ENCODE data around the gene GRAP2. TPM values are rescaled to one million over a fixed set of nuclear protein-coding genes. Genes with fewer than 3 reads are reported as not detected.

GRAP2 gene
- total RNA-seq, 1 experiment from 2014 or later, result 0.54 TPM

DNA sequence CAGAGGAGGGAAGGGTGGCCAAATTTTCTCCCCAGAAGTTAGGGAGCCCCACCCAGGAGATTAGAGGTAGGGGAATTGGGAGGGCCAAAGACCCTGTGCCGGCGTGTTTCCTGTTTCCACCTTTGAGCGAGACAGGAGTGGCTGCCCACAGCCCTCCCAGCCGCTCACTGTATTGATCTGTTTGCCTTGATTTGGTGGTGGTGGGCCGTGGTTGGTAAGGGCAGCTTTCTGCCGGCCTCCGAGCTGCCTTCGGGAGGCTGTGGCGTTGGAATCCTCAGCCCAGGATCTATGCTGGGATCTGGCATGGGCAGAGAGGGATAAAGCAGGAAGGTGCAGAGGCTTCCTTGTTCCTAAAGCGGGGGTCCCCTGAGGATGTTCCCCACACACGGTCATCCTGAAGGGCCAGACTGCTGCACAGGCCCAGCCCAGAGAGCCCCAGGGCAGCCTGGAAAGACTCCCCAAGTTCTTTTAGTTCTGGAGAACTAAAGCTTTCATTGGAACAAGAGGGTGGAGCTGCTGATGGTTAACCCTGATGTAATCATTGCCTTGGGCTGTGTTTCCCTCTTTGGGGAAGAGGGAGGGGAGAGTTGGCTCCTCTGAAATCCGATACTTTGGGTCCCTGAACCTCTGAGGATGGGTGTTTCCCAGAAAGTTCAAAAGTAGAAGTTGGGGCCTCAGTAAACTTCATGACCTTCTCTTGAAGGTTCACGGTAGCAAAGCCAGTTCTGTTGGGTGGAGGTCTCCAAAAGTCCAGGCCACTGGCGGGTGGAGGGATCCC, 101.1 kb downstream of the GRAP2 start:
- no TSS peak for BruUV-seq (replicated peaks)
- in situ Hi-C loops (cut with HindIII; ENCODE audit: low pct_unique_long_range_greater_than_20kb, low sequenced_read_pairs), result no loop called here
- Histone ChIP-seq H3K27ac (ENCODE audit: low read length) (no peak overlapping the region), H3K36me3 (ENCODE audit: control insufficient read depth, insufficient read depth, low read length) (no peaks in the 10 kb centered on the region), H3K4me1 (ENCODE audit: control insufficient read depth, insufficient read depth, low read length) (no peaks in the 10 kb centered on the region; the same call in 1 of the 2 replicates), H3K4me3 (ENCODE audit: low read depth in 2 of 2, low read length in 2 of 2) (no peak overlapping the region), H3K9me3 (ENCODE audit: control insufficient read depth, insufficient read depth, low read depth, low read length) (no peaks in the 10 kb centered on the region), H3K27me3 (ENCODE audit: control insufficient read depth, insufficient read depth, low read length) (no peaks in the 10 kb centered on the region)
- TF ChIP-seq SIN3A (IDR thresholded peaks at IDR 0.05; ENCODE audit: borderline replicate concordance, insufficient read depth, low read depth, low read length), result no peak
- TF ChIP-seq, protein P1, sequence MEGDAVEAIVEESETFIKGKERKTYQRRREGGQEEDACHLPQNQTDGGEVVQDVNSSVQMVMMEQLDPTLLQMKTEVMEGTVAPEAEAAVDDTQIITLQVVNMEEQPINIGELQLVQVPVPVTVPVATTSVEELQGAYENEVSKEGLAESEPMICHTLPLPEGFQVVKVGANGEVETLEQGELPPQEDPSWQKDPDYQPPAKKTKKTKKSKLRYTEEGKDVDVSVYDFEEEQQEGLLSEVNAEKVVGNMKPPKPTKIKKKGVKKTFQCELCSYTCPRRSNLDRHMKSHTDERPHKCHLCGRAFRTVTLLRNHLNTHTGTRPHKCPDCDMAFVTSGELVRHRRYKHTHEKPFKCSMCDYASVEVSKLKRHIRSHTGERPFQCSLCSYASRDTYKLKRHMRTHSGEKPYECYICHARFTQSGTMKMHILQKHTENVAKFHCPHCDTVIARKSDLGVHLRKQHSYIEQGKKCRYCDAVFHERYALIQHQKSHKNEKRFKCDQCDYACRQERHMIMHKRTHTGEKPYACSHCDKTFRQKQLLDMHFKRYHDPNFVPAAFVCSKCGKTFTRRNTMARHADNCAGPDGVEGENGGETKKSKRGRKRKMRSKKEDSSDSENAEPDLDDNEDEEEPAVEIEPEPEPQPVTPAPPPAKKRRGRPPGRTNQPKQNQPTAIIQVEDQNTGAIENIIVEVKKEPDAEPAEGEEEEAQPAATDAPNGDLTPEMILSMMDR (IDR thresholded peaks at IDR 0.05), result no peak
- no peak for TF ChIP-seq POLR2AphosphoS5 (IDR thresholded peaks at IDR 0.05; ENCODE audit: low read depth, low read length)
- TF ChIP-seq, protein P2, sequence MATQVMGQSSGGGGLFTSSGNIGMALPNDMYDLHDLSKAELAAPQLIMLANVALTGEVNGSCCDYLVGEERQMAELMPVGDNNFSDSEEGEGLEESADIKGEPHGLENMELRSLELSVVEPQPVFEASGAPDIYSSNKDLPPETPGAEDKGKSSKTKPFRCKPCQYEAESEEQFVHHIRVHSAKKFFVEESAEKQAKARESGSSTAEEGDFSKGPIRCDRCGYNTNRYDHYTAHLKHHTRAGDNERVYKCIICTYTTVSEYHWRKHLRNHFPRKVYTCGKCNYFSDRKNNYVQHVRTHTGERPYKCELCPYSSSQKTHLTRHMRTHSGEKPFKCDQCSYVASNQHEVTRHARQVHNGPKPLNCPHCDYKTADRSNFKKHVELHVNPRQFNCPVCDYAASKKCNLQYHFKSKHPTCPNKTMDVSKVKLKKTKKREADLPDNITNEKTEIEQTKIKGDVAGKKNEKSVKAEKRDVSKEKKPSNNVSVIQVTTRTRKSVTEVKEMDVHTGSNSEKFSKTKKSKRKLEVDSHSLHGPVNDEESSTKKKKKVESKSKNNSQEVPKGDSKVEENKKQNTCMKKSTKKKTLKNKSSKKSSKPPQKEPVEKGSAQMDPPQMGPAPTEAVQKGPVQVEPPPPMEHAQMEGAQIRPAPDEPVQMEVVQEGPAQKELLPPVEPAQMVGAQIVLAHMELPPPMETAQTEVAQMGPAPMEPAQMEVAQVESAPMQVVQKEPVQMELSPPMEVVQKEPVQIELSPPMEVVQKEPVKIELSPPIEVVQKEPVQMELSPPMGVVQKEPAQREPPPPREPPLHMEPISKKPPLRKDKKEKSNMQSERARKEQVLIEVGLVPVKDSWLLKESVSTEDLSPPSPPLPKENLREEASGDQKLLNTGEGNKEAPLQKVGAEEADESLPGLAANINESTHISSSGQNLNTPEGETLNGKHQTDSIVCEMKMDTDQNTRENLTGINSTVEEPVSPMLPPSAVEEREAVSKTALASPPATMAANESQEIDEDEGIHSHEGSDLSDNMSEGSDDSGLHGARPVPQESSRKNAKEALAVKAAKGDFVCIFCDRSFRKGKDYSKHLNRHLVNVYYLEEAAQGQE (IDR thresholded peaks at IDR 0.05; ENCODE audit: insufficient read depth in 1 of 2, low read depth in 2 of 2, low read length in 1 of 2), result no peak
- no peak for TF ChIP-seq TCF7L2 (IDR thresholded peaks at IDR 0.05; ENCODE audit: low read depth, low read length)
- no peak for DNase-seq (ENCODE audit: low read depth, low spot score)
- intact Hi-C loops (cut with micrococcal nuclease; ENCODE audit: unreplicated experiment), result no loop called here
- no peak for ATAC-seq
- POLR2A ChIA-PET, result no interaction called here
- CTCF ChIA-PET, result no interaction called here

DNA sequence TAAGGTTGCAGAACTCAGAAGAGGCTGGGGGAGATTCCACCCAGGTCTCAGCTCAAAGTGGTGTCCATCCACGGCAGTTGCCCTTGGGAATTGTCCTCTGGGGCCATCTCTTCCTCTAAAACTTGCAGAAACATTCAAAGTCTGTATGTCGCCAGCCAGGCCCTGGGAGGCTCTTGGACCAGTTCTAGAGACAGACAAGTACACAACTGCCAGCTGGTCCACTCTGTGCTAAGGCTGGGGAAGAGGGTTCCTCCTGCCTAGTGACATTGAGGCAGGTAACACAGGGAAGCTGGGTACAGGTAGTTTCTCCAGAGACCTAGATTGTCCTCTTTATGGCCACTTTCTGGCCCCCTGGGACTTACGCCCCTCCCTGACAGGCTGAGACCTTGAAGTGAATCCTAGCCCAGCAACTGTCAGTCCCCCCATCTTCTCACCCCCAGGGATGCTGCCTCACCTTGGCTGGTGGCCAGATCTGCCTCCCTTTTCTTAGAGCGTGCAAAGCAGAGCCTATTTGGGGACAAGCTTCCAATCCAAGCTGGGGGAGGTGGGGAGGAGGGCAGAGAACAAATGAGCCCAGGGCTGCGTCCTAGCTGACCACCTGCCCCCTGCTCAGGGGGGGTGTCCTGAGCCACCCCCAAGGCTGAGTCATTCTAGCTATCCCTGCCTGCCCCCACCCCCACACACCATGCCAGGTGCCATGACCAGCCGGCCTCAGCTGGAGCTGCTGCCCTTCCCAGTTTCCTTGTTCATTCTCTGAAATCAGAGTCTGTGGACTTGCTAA, 102.2 kb downstream of the GRAP2 start:
- Histone ChIP-seq H3K4me1 (ENCODE audit: control insufficient read depth, insufficient read depth, low read length) (no peaks in the 10 kb centered on the region), H3K36me3 (ENCODE audit: control insufficient read depth, insufficient read depth, low read length) (no peaks in the 10 kb centered on the region), H3K4me3 (ENCODE audit: low read depth in 2 of 2, low read length in 2 of 2) (no peak overlapping the region), H3K9me3 (ENCODE audit: control insufficient read depth, insufficient read depth, low read depth, low read length) (no peaks in the 10 kb centered on the region), H3K27me3 (ENCODE audit: control insufficient read depth, insufficient read depth, low read length) (no peaks in the 10 kb centered on the region), H3K27ac (ENCODE audit: low read length) (no peak overlapping the region)
- in situ Hi-C loops (cut with HindIII; ENCODE audit: low pct_unique_long_range_greater_than_20kb, low sequenced_read_pairs) (no loop called here), intact Hi-C loops (cut with micrococcal nuclease; ENCODE audit: unreplicated experiment) (no loop called here)
- BruUV-seq (replicated peaks), result no TSS peak
- POLR2A ChIA-PET, result no interaction called here
- ATAC-seq (no peak), DNase-seq (ENCODE audit: low read depth, low spot score) (no peak)
- TF ChIP-seq POLR2AphosphoS5 (IDR thresholded peaks at IDR 0.05; ENCODE audit: low read depth, low read length), result no peak
- TF ChIP-seq SIN3A (IDR thresholded peaks at IDR 0.05; ENCODE audit: borderline replicate concordance, insufficient read depth, low read depth, low read length), result no peak
- no peak for TF ChIP-seq TCF7L2 (IDR thresholded peaks at IDR 0.05; ENCODE audit: low read depth, low read length)
- TF ChIP-seq, protein P1 (IDR thresholded peaks at IDR 0.05), result no peak
- TF ChIP-seq, protein P2 (IDR thresholded peaks at IDR 0.05; ENCODE audit: insufficient read depth in 1 of 2, low read depth in 2 of 2, low read length in 1 of 2), result no peak
- CTCF ChIA-PET, result no interaction called here

Data from Panc1 (cell line).